GM12864 (cell line): ENCODE data around the gene UNC79.

Experiments
- DNase-seq: peaks from one replicate; pipeline ENCODE4 v3.0.0-alpha.2; 2011; ENCODE audit warnings: low read depth
- H3K4me3 ChIP-seq: 2 replicates; pipeline ENCODE4 v1.5.1; 2011; ENCODE audit warnings: mild to moderate bottlenecking, low read depth, low read length, control low read depth
- TF ChIP-seq, protein P1 (sequence below): IDR thresholded peaks from 2 replicates; pipeline ENCODE4 v1.5.1; 2011; ENCODE audit warnings: low read depth, mild to moderate bottlenecking, moderate library complexity, low read length, control low read depth, inconsistent platforms; ENCODE audit errors: missing control alignments

Gene UNC79

DNA sequence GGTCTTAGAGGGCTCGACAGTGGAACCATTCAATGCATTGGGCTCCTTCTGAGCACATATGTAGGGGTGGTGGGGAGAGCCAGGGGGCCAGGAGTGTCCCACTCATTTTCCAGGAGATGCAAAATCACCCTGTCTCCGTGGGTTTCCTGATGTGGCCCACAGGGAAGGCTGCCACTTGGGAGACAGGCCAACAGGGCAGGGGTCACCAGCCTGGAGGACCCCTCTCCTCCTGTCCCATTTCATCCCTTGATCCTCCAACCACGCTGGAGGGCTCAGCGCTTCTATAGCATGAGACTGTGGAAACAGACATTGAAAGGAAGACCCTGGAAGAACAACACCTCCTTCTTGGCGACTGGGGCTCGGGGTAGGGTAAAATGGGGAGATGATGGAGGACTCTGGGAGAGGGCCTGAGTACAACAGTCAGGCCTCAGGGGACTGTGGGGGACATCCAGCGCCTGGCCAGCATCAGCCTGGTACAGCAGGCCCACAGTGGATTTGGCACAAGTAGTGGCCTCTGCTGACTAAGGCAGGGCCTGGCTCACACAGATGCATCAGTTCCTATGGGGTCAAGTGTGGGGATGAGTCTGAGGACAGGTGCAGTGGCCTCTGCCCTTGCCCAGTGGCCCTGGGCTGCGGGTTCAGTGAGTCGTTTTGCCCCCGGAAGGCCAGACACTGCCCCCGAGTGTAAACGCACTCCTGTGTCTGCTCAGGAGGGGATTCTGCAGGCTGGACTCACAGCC, 289.5 kb downstream of the UNC79 start:
- TF ChIP-seq, protein P1, sequence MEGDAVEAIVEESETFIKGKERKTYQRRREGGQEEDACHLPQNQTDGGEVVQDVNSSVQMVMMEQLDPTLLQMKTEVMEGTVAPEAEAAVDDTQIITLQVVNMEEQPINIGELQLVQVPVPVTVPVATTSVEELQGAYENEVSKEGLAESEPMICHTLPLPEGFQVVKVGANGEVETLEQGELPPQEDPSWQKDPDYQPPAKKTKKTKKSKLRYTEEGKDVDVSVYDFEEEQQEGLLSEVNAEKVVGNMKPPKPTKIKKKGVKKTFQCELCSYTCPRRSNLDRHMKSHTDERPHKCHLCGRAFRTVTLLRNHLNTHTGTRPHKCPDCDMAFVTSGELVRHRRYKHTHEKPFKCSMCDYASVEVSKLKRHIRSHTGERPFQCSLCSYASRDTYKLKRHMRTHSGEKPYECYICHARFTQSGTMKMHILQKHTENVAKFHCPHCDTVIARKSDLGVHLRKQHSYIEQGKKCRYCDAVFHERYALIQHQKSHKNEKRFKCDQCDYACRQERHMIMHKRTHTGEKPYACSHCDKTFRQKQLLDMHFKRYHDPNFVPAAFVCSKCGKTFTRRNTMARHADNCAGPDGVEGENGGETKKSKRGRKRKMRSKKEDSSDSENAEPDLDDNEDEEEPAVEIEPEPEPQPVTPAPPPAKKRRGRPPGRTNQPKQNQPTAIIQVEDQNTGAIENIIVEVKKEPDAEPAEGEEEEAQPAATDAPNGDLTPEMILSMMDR: no peak
- DNase-seq: no peak
- H3K4me3 ChIP-seq: no peak overlapping the region

DNA sequence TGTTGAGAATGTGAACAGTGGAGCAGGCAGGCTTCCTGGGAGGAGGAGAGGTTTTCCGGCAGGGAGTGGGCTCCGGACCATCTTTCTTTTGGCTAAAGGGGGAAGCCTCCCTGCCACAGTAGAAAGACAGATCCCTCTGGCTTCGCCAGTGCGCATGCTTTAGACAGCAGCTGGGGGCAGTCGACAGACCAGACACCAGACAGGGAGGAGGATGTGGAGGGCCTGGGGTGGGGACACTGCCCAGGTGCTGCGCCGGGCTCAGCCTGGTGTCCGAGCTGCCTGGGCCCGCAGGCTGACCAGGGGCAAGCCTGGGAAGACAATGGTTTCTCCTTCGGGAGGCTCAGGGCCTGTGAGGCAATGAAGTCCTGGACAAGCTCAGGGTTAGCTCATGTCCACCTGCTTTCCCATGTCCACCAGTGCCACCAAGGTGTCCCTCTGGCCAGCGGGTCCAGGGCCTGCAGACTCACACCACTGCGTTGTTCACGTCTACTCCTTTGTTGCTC, 290.3 kb downstream of the UNC79 start:
- DNase-seq: no peak
- H3K4me3 ChIP-seq: no peak overlapping the region
- TF ChIP-seq, protein P1: no peak

DNA sequence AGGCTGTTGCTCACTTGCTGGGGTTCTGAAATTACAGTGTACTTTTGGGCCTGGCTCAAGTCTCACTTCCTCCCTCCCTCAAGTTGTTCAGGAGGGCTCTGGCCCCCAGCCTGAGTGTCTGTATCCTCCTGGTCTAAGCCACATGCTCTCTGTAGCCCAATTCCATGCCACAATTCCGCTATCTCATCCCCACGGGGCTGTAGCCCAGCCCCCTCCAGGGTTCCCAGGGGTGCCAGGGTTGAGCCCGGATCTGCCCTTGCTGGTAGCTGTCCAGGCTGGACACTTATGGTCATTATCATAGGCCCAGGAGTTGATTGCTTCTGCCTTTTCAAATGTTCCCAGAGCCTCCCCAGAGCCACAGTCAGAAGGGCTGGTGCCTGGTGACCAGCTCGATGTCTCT, 292.3 kb downstream of the UNC79 start:
- H3K4me3 ChIP-seq: no peak overlapping the region
- TF ChIP-seq, protein P1: no peak
- no peak for DNase-seq

DNA sequence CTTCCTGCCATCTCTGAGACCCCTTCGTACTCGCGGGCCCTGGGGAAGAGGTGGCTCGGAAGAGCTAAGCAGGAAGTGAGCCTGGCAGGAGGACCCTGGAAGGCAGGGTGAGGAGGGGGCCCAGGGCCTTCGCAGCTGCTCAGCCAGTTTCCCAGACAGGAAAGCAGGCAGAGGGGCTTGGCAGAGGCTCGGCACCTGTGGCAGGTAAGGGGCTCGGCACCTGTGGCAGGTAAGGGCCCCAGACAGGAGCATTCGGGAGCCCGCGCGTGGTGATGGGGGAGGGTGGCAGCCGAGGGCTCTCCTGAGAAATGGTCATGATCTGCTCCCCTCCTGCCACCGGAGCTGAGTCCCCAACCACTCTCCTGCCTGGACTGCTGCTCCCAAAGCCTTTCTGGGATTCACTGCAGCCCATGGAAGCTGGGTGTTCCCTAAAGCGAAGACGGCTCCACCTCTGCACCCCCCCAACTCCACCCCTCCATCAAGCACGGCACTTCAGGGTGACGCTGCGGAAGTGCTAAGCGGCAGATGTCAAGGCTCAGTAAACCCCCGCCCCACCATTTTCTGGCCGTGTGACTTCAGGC, 294.4 kb downstream of the UNC79 start:
- H3K4me3 ChIP-seq: no peak overlapping the region
- TF ChIP-seq, protein P1: no peak
- DNase-seq: no peak

DNA sequence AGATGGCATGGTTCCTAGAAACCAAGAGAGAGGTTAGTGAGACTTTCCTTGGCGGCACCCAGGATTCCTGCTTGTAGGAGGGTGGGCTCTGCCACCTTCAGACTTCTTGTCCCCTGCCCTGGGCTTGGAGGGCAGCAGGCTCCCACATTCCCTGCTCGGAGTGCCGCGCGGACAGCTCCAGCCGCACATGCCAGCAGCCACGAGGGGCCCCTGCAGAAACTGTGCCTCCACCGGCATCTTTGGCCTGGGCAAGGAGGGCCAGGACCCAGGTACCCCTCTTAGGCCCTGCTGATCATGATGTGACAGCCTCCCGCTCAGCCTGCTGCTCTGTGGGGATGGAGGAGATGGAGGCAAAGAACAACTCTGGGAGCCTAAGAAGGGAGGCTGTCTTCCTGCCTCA, 295.3 kb downstream of the UNC79 start:
- TF ChIP-seq, protein P1: no peak
- H3K4me3 ChIP-seq: no peak overlapping the region
- no peak for DNase-seq

DNA sequence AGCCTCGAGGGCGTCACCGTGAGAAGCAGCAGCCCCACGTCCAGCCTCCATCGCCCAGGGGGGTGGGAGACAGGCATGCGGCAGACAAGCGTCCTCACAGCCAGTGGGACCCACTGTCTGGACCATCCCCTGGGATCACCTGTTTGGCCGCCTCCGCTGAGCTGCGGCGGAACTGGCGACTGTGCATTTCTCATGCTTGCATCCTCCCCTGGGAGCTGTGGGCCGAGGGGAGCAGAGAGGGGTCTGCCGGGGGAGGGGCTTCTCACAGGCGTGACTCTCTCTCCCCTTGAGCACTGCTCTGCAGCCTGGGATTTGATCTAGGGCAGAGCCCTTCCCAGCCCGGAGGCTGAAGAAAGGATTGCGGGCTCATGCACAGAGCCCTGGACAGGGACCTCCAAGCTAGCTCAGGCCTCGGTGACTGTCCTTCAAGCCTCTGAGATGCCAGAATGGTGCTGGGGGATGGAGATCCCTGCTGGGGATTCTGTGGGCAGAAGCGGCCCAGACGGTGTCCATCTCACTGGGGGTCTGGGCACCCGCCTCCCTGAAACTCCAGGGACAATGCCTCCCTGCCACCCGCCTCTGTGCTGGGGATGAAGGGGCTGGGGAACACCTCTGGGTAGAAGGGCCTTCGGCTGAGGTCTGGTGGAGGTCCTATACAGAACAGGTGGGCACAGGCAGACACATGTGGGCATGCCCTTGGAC, 296.5 kb downstream of the UNC79 start:
- no peak for DNase-seq
- TF ChIP-seq, protein P1: no peak
- H3K4me3 ChIP-seq: no peak overlapping the region
